OCI-LY3 (cell line): ENCODE measurements around the gene CHRM1.

ENCODE experiments used
- CTCF ChIP-seq: fragments of 200-600, 300-600 bp; sonication (generic); IDR thresholded peaks from 2 replicates; pipeline ENCODE4 v1.5.1; 2014; ENCODE audit warnings: antibody characterized with exemption, low read length, low read depth
- EZH2phosphoT487 ChIP-seq: fragments of 200-600 bp; shearing (Covaris generic); IDR thresholded peaks from 2 replicates; pipeline ENCODE4 v1.6.1; 2018; ENCODE audit warnings: antibody characterized with exemption, mixed run types, low read depth

GRCh38 chr11:62954478-62954877 lies 33.3 kb upstream of the CHRM1 start:
- TF ChIP-seq CTCF, result no peak
- TF ChIP-seq EZH2phosphoT487, result no peak
